HUES6 (cell line): ENCODE results near the gene OR2T4.

Experiments
- H3K27ac ChIP-seq: 2 replicates; pipeline ENCODE4 v1.7.0; 2013; ENCODE audit warnings: low read depth, mild to moderate bottlenecking, low read length, inconsistent platforms
- H3K27me3 ChIP-seq: 2 replicates; pipeline ENCODE4 v1.6.1; 2013; ENCODE audit warnings: low read length; ENCODE audit not compliant: control insufficient read depth, insufficient read depth
- H3K36me3 ChIP-seq: 2 replicates; pipeline ENCODE4 v1.6.1; 2013; ENCODE audit warnings: low read length; ENCODE audit not compliant: control insufficient read depth, insufficient read depth
- H3K4me1 ChIP-seq: 2 replicates; pipeline ENCODE4 v1.6.1; 2013; ENCODE audit warnings: low read length; ENCODE audit not compliant: control insufficient read depth, insufficient read depth
- H3K4me3 ChIP-seq: 2 replicates; pipeline ENCODE4 v1.5.1; 2013; ENCODE audit warnings: low read depth, low read length
- H3K9ac ChIP-seq: one replicate; pipeline ENCODE4 v1.6.1; 2013; ENCODE audit warnings: mild to moderate bottlenecking, low read length
- H3K9me3 ChIP-seq: 2 replicates; pipeline ENCODE4 v1.6.1; 2013; ENCODE audit warnings: low read depth, low read length; ENCODE audit not compliant: control insufficient read depth, insufficient read depth

The OR2T4 gene

DNA sequence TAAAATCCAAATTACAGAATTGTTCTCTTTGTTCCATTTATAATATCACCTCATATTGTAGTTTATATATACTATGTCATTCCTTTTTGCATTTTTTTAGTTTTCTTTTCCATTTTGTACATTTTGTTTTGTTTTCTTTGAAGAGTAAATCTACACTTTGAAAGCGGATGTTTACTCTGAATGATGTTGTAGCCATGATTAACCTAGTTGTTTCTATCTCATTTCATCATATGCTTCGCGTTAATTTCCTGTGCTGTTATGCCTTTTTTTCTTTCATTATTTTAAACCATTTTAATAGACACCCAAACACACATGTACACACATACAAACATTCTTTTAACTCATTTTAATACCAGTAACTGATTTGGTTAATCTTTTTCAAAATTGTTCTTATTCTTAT lies 19.4 kb downstream of the OR2T4 start:
- no peak overlapping the region for H3K4me3 ChIP-seq
- H3K27me3 ChIP-seq = no peaks in the 10 kb centered on the region
- no peak overlapping the region for H3K9ac ChIP-seq
- no peaks in the 10 kb centered on the region for H3K36me3 ChIP-seq
- H3K9me3 ChIP-seq = peaks cover 29% of the 10 kb centered on the region; the same call in 1 of the 2 replicates
- no peaks in the 10 kb centered on the region for H3K4me1 ChIP-seq
- H3K27ac ChIP-seq = no peak overlapping the region

DNA sequence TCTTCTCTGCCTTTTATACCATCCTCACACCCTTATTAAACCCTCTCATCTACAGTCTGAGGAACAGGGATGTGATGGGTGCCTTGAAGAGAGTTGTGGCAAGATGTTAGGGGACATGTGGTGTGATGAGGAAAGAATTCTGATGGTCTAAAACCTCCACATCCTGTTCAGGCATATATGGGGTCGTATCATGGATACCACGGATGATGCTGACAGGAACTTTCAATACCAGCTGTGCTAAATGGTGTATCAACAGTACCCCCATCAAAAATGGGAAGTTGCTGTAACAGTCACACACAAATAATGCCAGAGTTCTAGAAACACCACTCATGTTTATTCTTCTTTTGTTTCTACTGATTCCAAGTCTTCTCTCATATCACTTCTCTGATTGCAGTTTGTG lies 27.0 kb downstream of the OR2T4 start:
- Histone ChIP-seq H3K9ac (no peak overlapping the region), H3K27ac (no peak overlapping the region), H3K36me3 (no peaks in the 10 kb centered on the region), H3K9me3 (peaks cover 48% of the 10 kb centered on the region; the same call in 1 of the 2 replicates), H3K4me3 (no peak overlapping the region), H3K4me1 (no peaks in the 10 kb centered on the region), H3K27me3 (no peaks in the 10 kb centered on the region)

DNA sequence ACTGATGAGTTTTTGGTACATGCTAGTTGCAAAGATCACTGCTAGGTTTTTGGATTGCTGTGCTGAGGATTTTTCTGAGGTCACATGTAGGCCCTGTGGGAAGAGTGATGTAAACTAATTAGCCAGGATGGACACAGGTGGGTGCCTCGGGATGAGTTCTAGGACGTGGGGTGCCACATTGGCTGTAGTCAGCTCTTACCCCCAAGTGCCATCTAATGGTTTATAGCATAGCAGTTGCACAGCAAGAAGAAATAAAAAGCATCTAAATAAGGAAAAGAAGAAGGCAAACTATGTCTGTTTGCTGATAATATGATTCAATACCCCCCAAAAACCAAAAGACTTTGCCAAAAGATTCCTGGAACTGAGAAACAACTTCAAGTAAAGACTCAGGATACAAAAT lies 31.6 kb downstream of the OR2T4 start:
- H3K4me1 ChIP-seq = no peaks in the 10 kb centered on the region
- peaks cover 26% of the 10 kb centered on the region; the same call in 1 of the 2 replicates for H3K9me3 ChIP-seq
- H3K27me3 ChIP-seq = no peaks in the 10 kb centered on the region
- no peak overlapping the region for H3K9ac ChIP-seq
- no peak overlapping the region for H3K27ac ChIP-seq
- H3K36me3 ChIP-seq = no peaks in the 10 kb centered on the region
- no peak overlapping the region for H3K4me3 ChIP-seq

DNA sequence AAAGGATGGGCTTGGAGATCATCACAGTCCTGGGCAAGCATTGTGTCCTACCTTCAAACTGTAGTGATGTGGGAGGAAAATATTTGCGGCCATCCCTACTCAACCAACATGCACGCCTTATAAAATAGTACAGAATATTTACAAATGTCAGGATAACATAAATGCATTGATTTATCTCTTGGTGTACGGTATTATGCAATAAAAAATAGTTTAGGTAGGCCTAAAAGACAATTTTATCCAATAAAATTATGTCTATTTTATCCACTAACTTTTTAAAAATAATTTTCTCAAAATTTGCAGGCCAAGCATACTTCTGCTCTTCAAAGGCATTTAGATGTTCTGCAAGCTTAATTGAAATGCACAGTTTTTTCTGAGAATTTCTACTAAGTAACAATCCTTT lies 41.3 kb downstream of the OR2T4 start, which contains the start of gene OR2T1:
OR2T1 (plus strand) TSS at position 301 of the 400 bp plus-strand sequence. CDS start 3,100 bp downstream, outside the sequence.
- H3K4me3 ChIP-seq = no peak within 1 kb of the TSS
- peaks cover 58% of the 10 kb centered on the region; the same call in 1 of the 2 replicates for H3K9me3 ChIP-seq
- H3K9ac ChIP-seq = no peak within 1 kb of the TSS
- H3K27ac ChIP-seq = no peak within 1 kb of the TSS
- no peaks in the 10 kb centered on the region for H3K27me3 ChIP-seq
- H3K4me1 ChIP-seq = no peaks in the 10 kb centered on the region
- H3K36me3 ChIP-seq = no peaks in the 10 kb centered on the region

DNA sequence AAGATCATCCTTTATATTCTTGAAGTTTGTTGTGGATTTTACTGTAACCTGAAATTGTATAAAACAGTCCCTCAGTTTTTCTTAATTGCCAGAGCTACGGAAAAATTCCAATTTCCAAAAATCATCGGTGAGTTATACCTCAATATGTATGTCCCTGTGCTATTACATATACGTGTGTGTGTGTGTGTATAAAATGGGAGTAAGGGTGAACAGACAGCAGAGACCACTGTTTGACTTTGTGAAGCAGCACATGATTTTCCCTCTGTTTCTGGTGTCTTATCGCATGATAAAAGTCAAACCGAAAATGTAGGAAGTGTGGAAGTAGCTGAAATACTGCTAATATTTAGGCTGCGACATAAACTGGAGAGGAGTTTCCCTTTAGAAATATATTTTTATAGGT lies 42.6 kb downstream of the OR2T4 start:
- no peak overlapping the region for H3K9ac ChIP-seq
- H3K4me3 ChIP-seq = no peak overlapping the region
- H3K9me3 ChIP-seq = peaks cover 58% of the 10 kb centered on the region; the same call in 1 of the 2 replicates
- H3K36me3 ChIP-seq = no peaks in the 10 kb centered on the region
- H3K4me1 ChIP-seq = no peaks in the 10 kb centered on the region
- no peak overlapping the region for H3K27ac ChIP-seq
- no peaks in the 10 kb centered on the region for H3K27me3 ChIP-seq

DNA sequence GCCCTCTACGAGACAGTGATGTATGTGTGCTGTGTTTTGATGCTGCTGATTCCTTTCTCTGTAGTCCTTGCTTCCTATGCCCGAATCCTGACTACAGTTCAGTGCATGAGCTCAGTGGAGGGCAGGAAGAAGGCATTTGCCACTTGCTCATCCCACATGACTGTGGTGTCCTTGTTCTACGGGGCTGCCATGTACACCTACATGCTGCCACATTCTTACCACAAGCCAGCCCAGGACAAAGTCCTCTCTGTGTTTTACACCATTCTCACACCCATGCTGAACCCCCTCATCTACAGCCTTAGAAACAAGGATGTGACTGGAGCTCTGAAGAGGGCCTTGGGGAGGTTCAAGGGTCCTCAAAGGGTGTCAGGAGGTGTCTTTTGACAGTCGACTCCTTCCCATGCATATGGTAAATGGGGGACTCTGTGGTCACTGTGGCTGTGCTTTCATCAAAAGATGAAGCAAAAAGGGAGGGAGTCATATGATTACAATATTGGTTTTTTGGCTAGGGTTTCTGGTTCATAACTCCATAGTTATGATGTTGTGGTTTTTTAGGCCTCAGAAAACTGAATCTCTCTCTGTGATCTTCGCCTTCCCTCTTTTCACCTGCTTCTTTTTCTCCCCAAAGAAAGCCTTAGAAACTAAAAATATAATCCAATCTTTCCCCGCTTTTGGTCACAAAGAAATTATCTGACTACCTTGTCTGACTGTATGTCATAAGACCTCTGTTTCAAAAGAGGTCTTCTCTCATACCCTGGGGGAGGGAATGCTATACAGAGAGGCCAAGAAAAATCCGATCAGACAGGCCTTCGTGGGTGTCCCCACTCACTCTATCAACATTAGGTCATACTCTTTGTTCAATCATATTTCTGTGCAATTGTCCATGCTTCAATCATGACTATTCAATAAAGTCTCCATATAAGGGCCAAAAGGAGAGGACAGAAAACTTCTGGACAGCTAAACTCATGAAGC lies 45.5 kb downstream of the OR2T4 start:
- H3K9ac ChIP-seq = no peak overlapping the region

More for the DNA sequence above, 45.5 kb downstream of the OR2T4 start:
- H3K4me1 ChIP-seq = no peaks in the 10 kb centered on the region
- no peaks in the 10 kb centered on the region for H3K36me3 ChIP-seq
- H3K4me3 ChIP-seq = no peak overlapping the region
- peaks cover 71% of the 10 kb centered on the region; the same call in 1 of the 2 replicates for H3K9me3 ChIP-seq
- H3K27ac ChIP-seq = no peak overlapping the region
- no peaks in the 10 kb centered on the region for H3K27me3 ChIP-seq
